Measurements from ENCODE around the gene CCDC71L.
"Not testable (repeated sequence)": the region's sequence is repeated elsewhere in the genome, so short reads cannot be mapped to it uniquely, and the experiment has no call there.

Gene CCDC71L

GRCh38 chr7:106678795-106679152 lies 17.8 kb upstream of the CCDC71L start:
- 94 to 98% methylated on average over 3 of the region's 3 CpGs for WGBS, 2 experiments
- Histone ChIP-seq H3K4me1 (ENCODE audit: control insufficient read depth, insufficient read depth, low read length) (no peaks in the 10 kb centered on the region), H3K4me3 (ENCODE audit: insufficient read depth, low read depth, low read length) (no peak overlapping the region), H3K27me3 (ENCODE audit: control insufficient read depth, insufficient read depth, low read length, poor library complexity, severe bottlenecking) (no peaks in the 10 kb centered on the region), H3K9me3 (ENCODE audit: control insufficient read depth, low read length) (no peaks in the 10 kb centered on the region), H3K36me3 (ENCODE audit: control insufficient read depth, insufficient read depth, low read length) (no peaks in the 10 kb centered on the region), H3K27ac (ENCODE audit: insufficient read depth, low read depth, low read length, poor library complexity, severe bottlenecking) (no peak overlapping the region)

GRCh38 chr7:106676506-106676905 lies 15.5 kb upstream of the CCDC71L start:
- not testable (repeated sequence) for H3K27ac ChIP-seq (ENCODE audit: insufficient read depth, low read depth, low read length, poor library complexity, severe bottlenecking); H3K9me3 ChIP-seq (ENCODE audit: control insufficient read depth, low read length); H3K27me3 ChIP-seq (ENCODE audit: control insufficient read depth, insufficient read depth, low read length, poor library complexity, severe bottlenecking); H3K4me3 ChIP-seq (ENCODE audit: insufficient read depth, low read depth, low read length); H3K4me1 ChIP-seq (ENCODE audit: control insufficient read depth, insufficient read depth, low read length); H3K36me3 ChIP-seq (ENCODE audit: control insufficient read depth, insufficient read depth, low read length)
- 88 to 91% methylated on average over 2 of the region's 2 CpGs for WGBS, 2 experiments

GRCh38 chr7:106673688-106674087 lies 12.7 kb upstream of the CCDC71L start:
- not testable (repeated sequence) for H3K27ac ChIP-seq (ENCODE audit: insufficient read depth, low read depth, low read length, poor library complexity, severe bottlenecking); H3K36me3 ChIP-seq (ENCODE audit: control insufficient read depth, insufficient read depth, low read length); H3K4me3 ChIP-seq (ENCODE audit: insufficient read depth, low read depth, low read length); H3K9me3 ChIP-seq (ENCODE audit: control insufficient read depth, low read length); H3K4me1 ChIP-seq (ENCODE audit: control insufficient read depth, insufficient read depth, low read length); H3K27me3 ChIP-seq (ENCODE audit: control insufficient read depth, insufficient read depth, low read length, poor library complexity, severe bottlenecking)
- WGBS, 2 experiments = 83 to 98% methylated on average over 2 of the region's 2 CpGs

GRCh38 chr7:106671930-106672329 lies 11.0 kb upstream of the CCDC71L start:
- not testable (repeated sequence) for H3K36me3 ChIP-seq (ENCODE audit: control insufficient read depth, insufficient read depth, low read length); H3K4me1 ChIP-seq (ENCODE audit: control insufficient read depth, insufficient read depth, low read length); H3K27me3 ChIP-seq (ENCODE audit: control insufficient read depth, insufficient read depth, low read length, poor library complexity, severe bottlenecking); H3K27ac ChIP-seq (ENCODE audit: insufficient read depth, low read depth, low read length, poor library complexity, severe bottlenecking); H3K9me3 ChIP-seq (ENCODE audit: control insufficient read depth, low read length); H3K4me3 ChIP-seq (ENCODE audit: insufficient read depth, low read depth, low read length)
- 93 to 94% methylated on average over 8 of the region's 8 CpGs for WGBS, 2 experiments

DNA sequence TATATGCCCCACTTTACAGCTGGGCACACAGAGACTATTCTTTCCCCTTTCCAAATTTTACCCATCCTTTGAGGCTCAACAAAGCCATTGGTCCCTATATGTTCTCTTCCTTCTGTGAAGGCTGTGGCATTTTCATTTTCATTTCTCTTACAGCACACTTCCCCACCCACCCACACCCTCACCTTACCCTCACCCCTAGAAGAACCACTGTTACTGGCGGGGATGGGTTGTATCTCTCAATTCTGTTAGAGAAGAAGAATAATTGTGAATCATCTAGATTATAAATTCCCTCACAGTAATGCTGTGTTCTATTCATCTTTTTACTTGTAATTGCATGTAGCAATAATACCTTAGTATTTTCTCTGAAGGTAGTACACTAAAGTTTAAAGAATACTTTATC lies 10.2 kb upstream of the CCDC71L start:
- H3K27me3 ChIP-seq (ENCODE audit: control insufficient read depth, insufficient read depth, low read length, poor library complexity, severe bottlenecking) = no peaks in the 10 kb centered on the region
- WGBS, 2 experiments = no CpG with 5 or more reads among the region's 1 CpG
- H3K4me1 ChIP-seq (ENCODE audit: control insufficient read depth, insufficient read depth, low read length) = no peaks in the 10 kb centered on the region
- no peaks in the 10 kb centered on the region for H3K36me3 ChIP-seq (ENCODE audit: control insufficient read depth, insufficient read depth, low read length)
- H3K4me3 ChIP-seq (ENCODE audit: insufficient read depth, low read depth, low read length) = no peak overlapping the region
- H3K9me3 ChIP-seq (ENCODE audit: control insufficient read depth, low read length) = no peaks in the 10 kb centered on the region
- no peak overlapping the region for H3K27ac ChIP-seq (ENCODE audit: insufficient read depth, low read depth, low read length, poor library complexity, severe bottlenecking)

GRCh38 chr7:106668861-106669524 lies 8.0 kb upstream of the CCDC71L start:
- Histone ChIP-seq H3K4me3 (ENCODE audit: insufficient read depth, low read depth, low read length) (no peak overlapping the region), H3K27ac (ENCODE audit: insufficient read depth, low read depth, low read length, poor library complexity, severe bottlenecking) (no peak overlapping the region), H3K27me3 (ENCODE audit: control insufficient read depth, insufficient read depth, low read length, poor library complexity, severe bottlenecking) (no peaks in the 10 kb centered on the region), H3K9me3 (ENCODE audit: control insufficient read depth, low read length) (no peaks in the 10 kb centered on the region), H3K36me3 (ENCODE audit: control insufficient read depth, insufficient read depth, low read length) (no peaks in the 10 kb centered on the region), H3K4me1 (ENCODE audit: control insufficient read depth, insufficient read depth, low read length) (no peaks in the 10 kb centered on the region)
- WGBS, 2 experiments = 87 to 92% methylated on average over 6 of the region's 6 CpGs

- WGBS, 2 experiments = 98 to 100% methylated on average over 2 of the region's 2 CpGs
- H3K4me3 ChIP-seq (ENCODE audit: insufficient read depth, low read depth, low read length) = no peak overlapping the region
- no peak overlapping the region for H3K27ac ChIP-seq (ENCODE audit: insufficient read depth, low read depth, low read length, poor library complexity, severe bottlenecking)
- no peaks in the 10 kb centered on the region for H3K36me3 ChIP-seq (ENCODE audit: control insufficient read depth, insufficient read depth, low read length)
- no peaks in the 10 kb centered on the region for H3K4me1 ChIP-seq (ENCODE audit: control insufficient read depth, insufficient read depth, low read length)
- no peaks in the 10 kb centered on the region for H3K27me3 ChIP-seq (ENCODE audit: control insufficient read depth, insufficient read depth, low read length, poor library complexity, severe bottlenecking)
- no peaks in the 10 kb centered on the region for H3K9me3 ChIP-seq (ENCODE audit: control insufficient read depth, low read length)
Measured at GRCh38 chr7:106666353-106666752, 5.4 kb upstream of the CCDC71L start.

GRCh38 chr7:106664343-106664742 lies 3.4 kb upstream of the CCDC71L start:
- H3K27ac ChIP-seq (ENCODE audit: insufficient read depth, low read depth, low read length, poor library complexity, severe bottlenecking) = no peak overlapping the region
- H3K9me3 ChIP-seq (ENCODE audit: control insufficient read depth, low read length) = no peaks in the 10 kb centered on the region
- no peaks in the 10 kb centered on the region for H3K36me3 ChIP-seq (ENCODE audit: control insufficient read depth, insufficient read depth, low read length)
- WGBS, 2 experiments = 80 to 100% methylated on average over 1 to 2 of the region's 3 CpGs
- no peaks in the 10 kb centered on the region for H3K4me1 ChIP-seq (ENCODE audit: control insufficient read depth, insufficient read depth, low read length)
- H3K27me3 ChIP-seq (ENCODE audit: control insufficient read depth, insufficient read depth, low read length, poor library complexity, severe bottlenecking) = no peaks in the 10 kb centered on the region
- no peak overlapping the region for H3K4me3 ChIP-seq (ENCODE audit: insufficient read depth, low read depth, low read length)

DNA sequence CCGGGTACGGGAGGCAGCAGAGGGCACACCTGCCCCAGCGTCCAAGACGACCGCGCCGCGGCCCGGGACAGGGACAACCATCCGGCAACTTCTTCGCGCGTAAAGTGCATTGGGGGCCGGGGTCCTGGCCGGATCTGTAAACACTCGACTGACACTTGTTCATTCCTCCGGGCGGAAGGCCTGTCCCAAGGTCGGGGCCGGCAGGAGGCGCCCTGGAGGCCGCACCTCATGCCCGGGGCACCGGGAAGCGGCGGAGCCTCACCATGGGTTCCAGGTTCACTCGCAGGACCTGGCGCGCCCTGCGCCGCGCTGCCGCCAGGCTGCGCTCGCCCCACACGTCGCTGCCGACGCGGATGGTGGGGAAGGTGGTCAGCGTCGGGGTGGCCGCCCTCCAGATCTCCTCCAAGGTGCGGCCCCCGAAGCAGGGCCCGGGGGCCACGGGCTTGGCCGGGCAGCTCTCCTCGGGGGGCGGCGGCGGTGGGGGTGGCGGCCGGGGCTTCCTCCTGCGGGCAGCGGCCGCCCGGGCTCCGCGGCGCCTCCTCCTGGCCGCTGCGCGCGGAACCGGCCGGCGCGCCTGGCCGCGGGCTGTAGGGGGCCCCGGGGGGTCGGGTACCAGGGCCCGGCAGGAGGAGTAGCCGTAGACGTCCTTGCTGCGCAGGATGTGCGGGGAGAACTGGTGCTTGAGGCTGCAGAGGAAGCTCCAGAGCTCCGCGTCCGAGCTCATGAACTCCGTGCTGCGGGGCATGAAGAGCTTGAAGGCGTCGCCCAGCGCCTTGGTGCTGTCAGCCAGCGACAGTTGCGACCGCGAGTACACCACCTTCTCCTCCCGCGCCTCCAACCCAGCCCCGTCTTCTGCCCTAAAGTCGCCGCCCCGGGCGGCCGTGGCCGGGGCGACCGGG lies 746 bp downstream of the CCDC71L start:
- Histone ChIP-seq H3K27me3 (ENCODE audit: control insufficient read depth, insufficient read depth, low read length, poor library complexity, severe bottlenecking) (no peaks in the 10 kb centered on the region), H3K36me3 (ENCODE audit: control insufficient read depth, insufficient read depth, low read length) (no peaks in the 10 kb centered on the region), H3K4me1 (ENCODE audit: control insufficient read depth, insufficient read depth, low read length) (no peaks in the 10 kb centered on the region), H3K4me3 (ENCODE audit: insufficient read depth, low read depth, low read length) (peak overlapping the region; percentile 73), H3K9me3 (ENCODE audit: control insufficient read depth, low read length) (no peaks in the 10 kb centered on the region), H3K27ac (ENCODE audit: insufficient read depth, low read depth, low read length, poor library complexity, severe bottlenecking) (peak overlapping the region; percentile 91)
- 0% methylated on average over 101 of the region's 101 CpGs for WGBS, 2 experiments

DNA sequence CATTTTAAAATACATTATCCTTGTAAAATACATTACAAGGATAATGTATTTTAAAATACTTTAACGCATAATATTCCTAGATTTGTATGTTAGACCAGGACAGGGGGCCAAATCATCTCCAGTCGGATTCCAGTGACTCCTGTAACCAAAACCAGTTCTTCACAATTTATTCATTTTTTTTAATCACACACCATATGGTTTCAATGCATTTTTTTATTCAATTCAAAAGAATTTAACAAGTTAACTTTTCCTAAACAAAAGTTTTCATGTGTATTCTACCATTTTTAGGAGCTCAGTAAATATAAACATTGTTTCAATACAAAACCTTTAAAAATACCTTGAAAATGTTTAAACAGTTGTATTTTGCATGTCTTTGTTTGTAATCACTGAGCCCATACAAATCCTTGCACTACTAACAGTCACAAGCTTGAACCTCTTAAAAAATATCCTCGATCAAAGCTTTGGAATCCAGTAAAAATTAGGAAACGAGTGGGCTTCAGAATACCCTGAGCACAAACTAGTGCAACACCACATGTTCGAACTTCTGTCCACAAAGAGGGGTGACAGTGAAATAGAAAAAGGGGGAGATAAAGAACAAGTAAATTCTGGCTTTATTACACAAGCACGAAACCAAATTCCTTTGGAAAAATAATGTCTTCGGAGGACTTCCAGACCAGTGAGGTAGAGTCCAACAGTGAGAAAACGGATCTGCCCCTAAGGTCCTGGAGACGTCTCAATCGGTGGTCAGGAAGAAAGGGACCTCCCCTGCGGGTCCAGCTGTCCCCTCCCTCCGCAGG lies 1.6 kb downstream of the CCDC71L start:
- no peak overlapping the region for H3K27ac ChIP-seq (ENCODE audit: insufficient read depth, low read depth, low read length, poor library complexity, severe bottlenecking)
- H3K4me1 ChIP-seq (ENCODE audit: control insufficient read depth, insufficient read depth, low read length) = no peaks in the 10 kb centered on the region
- peak overlapping the region; percentile 73 for H3K4me3 ChIP-seq (ENCODE audit: insufficient read depth, low read depth, low read length)
- H3K9me3 ChIP-seq (ENCODE audit: control insufficient read depth, low read length) = no peaks in the 10 kb centered on the region
- H3K27me3 ChIP-seq (ENCODE audit: control insufficient read depth, insufficient read depth, low read length, poor library complexity, severe bottlenecking) = no peaks in the 10 kb centered on the region
- H3K36me3 ChIP-seq (ENCODE audit: control insufficient read depth, insufficient read depth, low read length) = no peaks in the 10 kb centered on the region
- WGBS, 2 experiments = 28% methylated on average over 11 to 12 of the region's 12 CpGs

All from ectodermal cell (in vitro differentiated cells).